HCT116 (cell line): ENCODE results near the gene NELL1. TPM values are rescaled to one million over a fixed set of nuclear protein-coding genes. Genes with fewer than 3 reads are reported as not detected.

Source experiments
- ATAC-seq: fragments of 200-7000 bp; cut with Tn5 transposase; 2 replicates; pipeline ENCODE4 v1.9.1; 2020; ENCODE audit warnings: mild to moderate bottlenecking, moderate library complexity
- BruUV-seq: library from RNA; stranded (reverse); fragments of 400-500 nt; replicated peaks from 2 replicates; lab custom pipeline; 2021; lab: Mats Ljungman, UMichigan
- CTCF ChIA-PET: fragments of 300-600 bp; sonication (Branson Sonifier 250); formaldehyde crosslinking; loops from one replicate; lab custom pipeline; 2021; ENCODE audit warnings: antibody characterized with exemption; lab: Charles Lee
- POLR2A ChIA-PET: fragments of 300-600, 350-600 bp; sonication (Branson Sonifier 250); formaldehyde crosslinking; loops from one replicate; lab custom pipeline; 2021; ENCODE audit warnings: antibody characterized with exemption; lab: Charles Lee
- RAD21 ChIA-PET, 2 experiments: fragments of 300-600 bp; sonication (Branson Sonifier 250); formaldehyde crosslinking; loops; one replicate each; lab custom pipeline; 2023; ENCODE audit warnings: low total read pairs in 2 of 2; ENCODE audit not compliant: uncharacterized antibody in 2 of 2, unreplicated experiment in 2 of 2, low non-redundant PET in 1 of 2; lab: Charles Lee
- DNase-seq: peaks from one replicate; pipeline ENCODE4 v3.0.0-alpha.2; 2010; ENCODE audit warnings: low read depth, low spot score
- H2AFZ ChIP-seq: fragments of 200-600 bp; shearing (Covaris generic), sonication (generic); 2 replicates; pipeline ENCODE4 v1.6.1; 2017; ENCODE audit warnings: low read depth, mixed run types, mixed read lengths, antibody characterized with exemption, low read length; ENCODE audit not compliant: poor library complexity, severe bottlenecking
- H3K27ac ChIP-seq: 2 replicates; pipeline ENCODE4 v1.5.1; 2012; ENCODE audit warnings: low read depth, low read length
- H3K27me3 ChIP-seq: fragments of 200-600 bp; sonication (generic); 2 replicates; pipeline ENCODE4 v1.6.1; 2016; ENCODE audit warnings: mixed run types, low read length, mixed read lengths; ENCODE audit not compliant: insufficient read depth
- H3K36me3 ChIP-seq, 2 experiments: fragments of 200-500 bp in 1 of 2; fragments of 200-600 bp in 1 of 2; sonication (Bioruptor generic) in 1 of 2; sonication (generic) in 1 of 2; 2 replicates each; pipeline versions ENCODE4 v1.5.1 to v1.6.1; 2014 to 2016; ENCODE audit warnings: low read length in 2 of 2, inconsistent platforms in 1 of 2, mixed read lengths in 1 of 2, mixed run types in 1 of 2; ENCODE audit not compliant: insufficient read depth in 2 of 2, control insufficient read depth in 1 of 2
- H3K4me1 ChIP-seq, 2 experiments: fragments of 200-600 bp in 1 of 2; sonication (generic) in 1 of 2; 2 replicates each; pipeline versions ENCODE4 v1.5.1 to v1.6.1; 2012 to 2017; ENCODE audit warnings: low read length in 2 of 2, inconsistent platforms in 1 of 2, mild to moderate bottlenecking in 1 of 2, mixed read lengths in 1 of 2, mixed run types in 1 of 2, moderate library complexity in 1 of 2; ENCODE audit not compliant: insufficient read depth in 2 of 2, control insufficient read depth in 1 of 2
- H3K4me2 ChIP-seq: fragments of 200-600 bp; sonication (generic); 2 replicates; pipeline ENCODE4 v1.6.1; 2017; ENCODE audit warnings: mixed run types, low read length, mixed read lengths
- H3K4me3 ChIP-seq, 2 experiments: fragments of 200-600 bp in 1 of 2; sonication (generic) in 1 of 2; replicated peaks in 1 of 2; 2 replicates each; pipeline ENCODE4 v1.5.1; 2011 to 2016; ENCODE audit warnings: low read length in 2 of 2, control low read depth in 1 of 2, low read depth in 1 of 2, mild to moderate bottlenecking in 1 of 2, mixed read lengths in 1 of 2, mixed run types in 1 of 2
- H3K79me2 ChIP-seq: fragments of 200-600 bp; sonication (generic); 2 replicates; pipeline ENCODE4 v1.6.1; 2017; ENCODE audit warnings: mild to moderate bottlenecking, mixed run types, low read length, moderate library complexity, mixed read lengths; ENCODE audit not compliant: insufficient read depth
- H3K9ac ChIP-seq: fragments of 200-600 bp; sonication (generic); 2 replicates; pipeline ENCODE4 v1.6.1; 2016; ENCODE audit warnings: low read length, mixed read lengths
- H3K9me2 ChIP-seq: fragments of 200-600 bp; sonication (generic), shearing (Covaris generic); 2 replicates; pipeline ENCODE4 v1.6.1; 2017; ENCODE audit warnings: mixed run types, mild to moderate bottlenecking, moderate library complexity; ENCODE audit not compliant: insufficient read depth
- H3K9me3 ChIP-seq, 2 experiments: fragments of 200-500 bp in 1 of 2; fragments of 200-600 bp in 1 of 2; sonication (Bioruptor generic) in 1 of 2; sonication (generic) in 1 of 2; 2 replicates each; pipeline ENCODE4 v1.6.1; 2014 to 2017; ENCODE audit warnings: low read length in 2 of 2, mixed read lengths in 2 of 2, inconsistent platforms in 1 of 2, low read depth in 1 of 2, mild to moderate bottlenecking in 1 of 2, mixed run types in 1 of 2, moderate library complexity in 1 of 2; ENCODE audit not compliant: control insufficient read depth in 1 of 2, insufficient read depth in 1 of 2
- H4K20me1 ChIP-seq: fragments of 200-600 bp; sonication (generic), shearing (Covaris generic); 2 replicates; pipeline ENCODE4 v1.6.1; 2017; ENCODE audit warnings: mixed run types, mild to moderate bottlenecking, moderate library complexity; ENCODE audit not compliant: insufficient read depth
- EGR1 ChIP-seq: IDR thresholded peaks from 2 replicates; pipeline ENCODE4 v1.6.1; 2012; ENCODE audit warnings: low read depth
- EZH2 ChIP-seq: fragments of 200-600 bp; sonication (generic); IDR thresholded peaks from 2 replicates; pipeline ENCODE4 v1.6.1; 2017; ENCODE audit warnings: antibody characterized with exemption, mixed run types
- EZH2phosphoT487 ChIP-seq: fragments of 200-600 bp; IDR thresholded peaks from 2 replicates; pipeline ENCODE4 v1.6.1; 2018; ENCODE audit warnings: antibody characterized with exemption, borderline replicate concordance
- FOSL1 ChIP-seq: IDR thresholded peaks from 2 replicates; pipeline ENCODE4 v1.6.1; 2012; ENCODE audit warnings: low read depth
- POLR2A ChIP-seq: IDR thresholded peaks from 2 replicates; pipeline ENCODE4 v1.7.0; 2011; ENCODE audit warnings: borderline replicate concordance; ENCODE audit not compliant: insufficient read depth, insufficient read length; ENCODE audit errors: extremely low read depth
- RAD21 ChIP-seq: IDR thresholded peaks from 2 replicates; pipeline ENCODE4 v1.6.1; 2012; ENCODE audit warnings: low read depth, mild to moderate bottlenecking
- SIN3A ChIP-seq: IDR thresholded peaks from 2 replicates; pipeline ENCODE4 v1.6.1; 2012; ENCODE audit warnings: low read depth
- SP1 ChIP-seq: IDR thresholded peaks from 2 replicates; pipeline ENCODE4 v1.6.1; 2012; ENCODE audit warnings: low read depth
- SRF ChIP-seq: IDR thresholded peaks from 2 replicates; pipeline ENCODE4 v1.6.1; 2012; ENCODE audit warnings: low read depth
- TCF7L2 ChIP-seq: IDR thresholded peaks from 2 replicates; pipeline ENCODE4 v1.7.0; 2011; ENCODE audit warnings: borderline replicate concordance, inconsistent platforms; ENCODE audit not compliant: insufficient read depth, insufficient read length; ENCODE audit errors: extremely low read depth
- ZFX ChIP-seq: fragments of 450-650 bp; IDR thresholded peaks from 2 replicates; pipeline ENCODE4 v1.6.1; 2017
- intact Hi-C: fragments of 100-400 bp; cut with micrococcal nuclease; formaldehyde crosslinking; loops from 2 replicates; pipeline ENCODE4 v1.10.0; 2022
- total RNA-seq: library from RNA; stranded (reverse); gene quantifications from one replicate; pipeline ENCODE4 v1.2.1, GENCODE V29; 2021; ENCODE audit not compliant: unreplicated experiment
- TF ChIP-seq, protein P1 (sequence below), 3 experiments: fragments of 200-600 bp in 1 of 3; sonication (generic) in 1 of 3; IDR thresholded peaks in 2 of 3; conservative IDR thresholded peaks in 1 of 3; 2 replicates each; pipeline ENCODE4 v1.5.1; 2012 to 2017; ENCODE audit warnings: low read depth in 2 of 3, low read length in 2 of 3, antibody characterized with exemption in 1 of 3, borderline replicate concordance in 1 of 3, control low read depth in 1 of 3, mild to moderate bottlenecking in 1 of 3, mixed read lengths in 1 of 3, mixed run types in 1 of 3, moderate library complexity in 1 of 3; ENCODE audit not compliant: insufficient read depth in 1 of 3
- TF ChIP-seq, protein P2 (sequence below): IDR thresholded peaks from 2 replicates; pipeline ENCODE4 v1.6.1; 2011; ENCODE audit warnings: mild to moderate bottlenecking, low read length, moderate library complexity; ENCODE audit not compliant: insufficient replicate concordance; ENCODE audit errors: extremely low read depth
- TF ChIP-seq, protein P3 (sequence below): IDR thresholded peaks from 2 replicates; pipeline ENCODE4 v1.6.1; 2012; ENCODE audit warnings: low read depth
- TF ChIP-seq, protein P4 (sequence below): IDR thresholded peaks from 2 replicates; pipeline ENCODE4 v1.6.1; 2012

The NELL1 gene
- total RNA-seq, 1 experiment from 2014 or later: not detected

DNA sequence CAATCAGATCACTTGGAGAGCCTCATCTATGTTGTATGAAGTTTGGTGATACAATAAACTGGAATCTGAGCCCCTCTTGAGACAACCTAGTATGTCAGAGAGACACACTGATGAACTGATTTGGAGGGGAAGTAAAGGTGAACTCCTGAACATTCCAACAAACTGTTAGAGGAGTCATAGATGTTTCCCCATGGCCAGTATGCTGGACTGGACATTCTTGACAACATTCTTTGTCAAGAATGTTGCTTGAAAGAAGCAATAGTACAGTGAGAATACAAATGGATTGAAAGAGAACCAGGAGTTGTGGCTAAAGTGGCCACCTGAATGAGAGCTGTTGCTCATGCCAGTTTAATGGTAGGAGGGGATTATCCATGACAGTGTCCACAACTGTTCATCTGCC is 588.1 kb downstream of the NELL1 start:
- ATAC-seq: no peak
- no peaks in the 10 kb centered on the region for H3K36me3 ChIP-seq
- no peak overlapping the region for H3K4me3 ChIP-seq
- H3K4me2 ChIP-seq: no peak overlapping the region
- no peak for DNase-seq
- intact Hi-C loops: no loop called here
- ChIA-PET CTCF (no interaction called here), POLR2A (no interaction called here), RAD21 (no interaction called here)
- TF ChIP-seq, protein P1, sequence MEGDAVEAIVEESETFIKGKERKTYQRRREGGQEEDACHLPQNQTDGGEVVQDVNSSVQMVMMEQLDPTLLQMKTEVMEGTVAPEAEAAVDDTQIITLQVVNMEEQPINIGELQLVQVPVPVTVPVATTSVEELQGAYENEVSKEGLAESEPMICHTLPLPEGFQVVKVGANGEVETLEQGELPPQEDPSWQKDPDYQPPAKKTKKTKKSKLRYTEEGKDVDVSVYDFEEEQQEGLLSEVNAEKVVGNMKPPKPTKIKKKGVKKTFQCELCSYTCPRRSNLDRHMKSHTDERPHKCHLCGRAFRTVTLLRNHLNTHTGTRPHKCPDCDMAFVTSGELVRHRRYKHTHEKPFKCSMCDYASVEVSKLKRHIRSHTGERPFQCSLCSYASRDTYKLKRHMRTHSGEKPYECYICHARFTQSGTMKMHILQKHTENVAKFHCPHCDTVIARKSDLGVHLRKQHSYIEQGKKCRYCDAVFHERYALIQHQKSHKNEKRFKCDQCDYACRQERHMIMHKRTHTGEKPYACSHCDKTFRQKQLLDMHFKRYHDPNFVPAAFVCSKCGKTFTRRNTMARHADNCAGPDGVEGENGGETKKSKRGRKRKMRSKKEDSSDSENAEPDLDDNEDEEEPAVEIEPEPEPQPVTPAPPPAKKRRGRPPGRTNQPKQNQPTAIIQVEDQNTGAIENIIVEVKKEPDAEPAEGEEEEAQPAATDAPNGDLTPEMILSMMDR (IDR thresholded peaks at IDR 0.05 in 2 of 3, conservative IDR thresholded peaks at IDR 0.05 in 1 of 3; ENCODE audit: borderline replicate concordance in 1 of 3, insufficient read depth in 1 of 3, low read depth in 2 of 3, low read length in 2 of 3): no peak
- TF ChIP-seq RAD21 (no peak), TCF7L2 (no peak), SRF (no peak), SIN3A (no peak), FOSL1 (no peak), EZH2phosphoT487 (no peak), EGR1 (no peak), POLR2A (no peak), EZH2 (no peak), SP1 (no peak), ZFX (no peak)
- TF ChIP-seq, protein P2, sequence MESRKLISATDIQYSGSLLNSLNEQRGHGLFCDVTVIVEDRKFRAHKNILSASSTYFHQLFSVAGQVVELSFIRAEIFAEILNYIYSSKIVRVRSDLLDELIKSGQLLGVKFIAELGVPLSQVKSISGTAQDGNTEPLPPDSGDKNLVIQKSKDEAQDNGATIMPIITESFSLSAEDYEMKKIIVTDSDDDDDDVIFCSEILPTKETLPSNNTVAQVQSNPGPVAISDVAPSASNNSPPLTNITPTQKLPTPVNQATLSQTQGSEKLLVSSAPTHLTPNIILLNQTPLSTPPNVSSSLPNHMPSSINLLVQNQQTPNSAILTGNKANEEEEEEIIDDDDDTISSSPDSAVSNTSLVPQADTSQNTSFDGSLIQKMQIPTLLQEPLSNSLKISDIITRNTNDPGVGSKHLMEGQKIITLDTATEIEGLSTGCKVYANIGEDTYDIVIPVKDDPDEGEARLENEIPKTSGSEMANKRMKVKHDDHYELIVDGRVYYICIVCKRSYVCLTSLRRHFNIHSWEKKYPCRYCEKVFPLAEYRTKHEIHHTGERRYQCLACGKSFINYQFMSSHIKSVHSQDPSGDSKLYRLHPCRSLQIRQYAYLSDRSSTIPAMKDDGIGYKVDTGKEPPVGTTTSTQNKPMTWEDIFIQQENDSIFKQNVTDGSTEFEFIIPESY: no peak
- TF ChIP-seq, protein P3, sequence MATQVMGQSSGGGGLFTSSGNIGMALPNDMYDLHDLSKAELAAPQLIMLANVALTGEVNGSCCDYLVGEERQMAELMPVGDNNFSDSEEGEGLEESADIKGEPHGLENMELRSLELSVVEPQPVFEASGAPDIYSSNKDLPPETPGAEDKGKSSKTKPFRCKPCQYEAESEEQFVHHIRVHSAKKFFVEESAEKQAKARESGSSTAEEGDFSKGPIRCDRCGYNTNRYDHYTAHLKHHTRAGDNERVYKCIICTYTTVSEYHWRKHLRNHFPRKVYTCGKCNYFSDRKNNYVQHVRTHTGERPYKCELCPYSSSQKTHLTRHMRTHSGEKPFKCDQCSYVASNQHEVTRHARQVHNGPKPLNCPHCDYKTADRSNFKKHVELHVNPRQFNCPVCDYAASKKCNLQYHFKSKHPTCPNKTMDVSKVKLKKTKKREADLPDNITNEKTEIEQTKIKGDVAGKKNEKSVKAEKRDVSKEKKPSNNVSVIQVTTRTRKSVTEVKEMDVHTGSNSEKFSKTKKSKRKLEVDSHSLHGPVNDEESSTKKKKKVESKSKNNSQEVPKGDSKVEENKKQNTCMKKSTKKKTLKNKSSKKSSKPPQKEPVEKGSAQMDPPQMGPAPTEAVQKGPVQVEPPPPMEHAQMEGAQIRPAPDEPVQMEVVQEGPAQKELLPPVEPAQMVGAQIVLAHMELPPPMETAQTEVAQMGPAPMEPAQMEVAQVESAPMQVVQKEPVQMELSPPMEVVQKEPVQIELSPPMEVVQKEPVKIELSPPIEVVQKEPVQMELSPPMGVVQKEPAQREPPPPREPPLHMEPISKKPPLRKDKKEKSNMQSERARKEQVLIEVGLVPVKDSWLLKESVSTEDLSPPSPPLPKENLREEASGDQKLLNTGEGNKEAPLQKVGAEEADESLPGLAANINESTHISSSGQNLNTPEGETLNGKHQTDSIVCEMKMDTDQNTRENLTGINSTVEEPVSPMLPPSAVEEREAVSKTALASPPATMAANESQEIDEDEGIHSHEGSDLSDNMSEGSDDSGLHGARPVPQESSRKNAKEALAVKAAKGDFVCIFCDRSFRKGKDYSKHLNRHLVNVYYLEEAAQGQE: no peak
- TF ChIP-seq, protein P4, sequence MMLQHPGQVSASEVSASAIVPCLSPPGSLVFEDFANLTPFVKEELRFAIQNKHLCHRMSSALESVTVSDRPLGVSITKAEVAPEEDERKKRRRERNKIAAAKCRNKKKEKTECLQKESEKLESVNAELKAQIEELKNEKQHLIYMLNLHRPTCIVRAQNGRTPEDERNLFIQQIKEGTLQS: no peak
- no peaks in the 10 kb centered on the region for H3K9me2 ChIP-seq
- H3K79me2 ChIP-seq: no peaks in the 10 kb centered on the region
- no peaks in the 10 kb centered on the region for H3K4me1 ChIP-seq
- H2AFZ ChIP-seq: no peak overlapping the region
- no peak overlapping the region for H3K27ac ChIP-seq
- H3K27me3 ChIP-seq: no peaks in the 10 kb centered on the region
- peaks cover 10 to 18% of the 10 kb centered on the region in 2 experiments; a peak in 2 of 4 replicates for H3K9me3 ChIP-seq
- no peak overlapping the region for H3K9ac ChIP-seq
- no peaks in the 10 kb centered on the region for H4K20me1 ChIP-seq
- BruUV-seq: no TSS peak
